ENCODE results near the gene FIBP.

GRCh38 chr11:65884716-65885092, 3.6 kb downstream of the FIBP start:
- TF ChIP-seq CTCF (IDR thresholded peaks at IDR 0.05): peak; percentile 97 to 98 (median 98)
- TF ChIP-seq POLR2A (IDR thresholded peaks at IDR 0.05; ENCODE audit: low read depth): no peak
- TF ChIP-seq EP300 (IDR thresholded peaks at IDR 0.05): no peak
- TF ChIP-seq POLR2AphosphoS5 (IDR thresholded peaks at IDR 0.05): peak; percentile 57 to 87
